Liver (tissue), 3 donors: ENCODE data around the gene BRMS1L.

ENCODE experiments used
- HNF4A ChIP-seq, 2 donors: conservative IDR thresholded peaks; 2 replicates each; pipeline ENCODE4 v1.6.1; 2016; ENCODE audit warnings: antibody characterized with exemption in 2 of 2, mild to moderate bottlenecking in 2 of 2
- JUND ChIP-seq, 2 donors: IDR thresholded peaks; 2 replicates each; pipeline ENCODE4 v1.6.1; 2016; ENCODE audit warnings: antibody characterized with exemption in 2 of 2
- RXRA ChIP-seq, 2 donors: IDR thresholded peaks; 2 replicates each; pipeline ENCODE4 v1.6.1; 2017 to 2018; ENCODE audit warnings: antibody characterized with exemption in 2 of 2, mild to moderate bottlenecking in 1 of 2
- YY1 ChIP-seq: IDR thresholded peaks from 2 replicates; pipeline ENCODE4 v1.6.1; 2016; ENCODE audit warnings: antibody characterized with exemption, mild to moderate bottlenecking
- TF ChIP-seq, protein P1 (sequence below): fragments of 150-350 bp; IDR thresholded peaks from 2 replicates; pipeline ENCODE4 v1.5.1; 2017; ENCODE audit warnings: improper control_type of control experiment, low read depth, low read length; ENCODE audit not compliant: missing input control
- donor health status: healthy.
- donor health status: healthy.

DNA sequence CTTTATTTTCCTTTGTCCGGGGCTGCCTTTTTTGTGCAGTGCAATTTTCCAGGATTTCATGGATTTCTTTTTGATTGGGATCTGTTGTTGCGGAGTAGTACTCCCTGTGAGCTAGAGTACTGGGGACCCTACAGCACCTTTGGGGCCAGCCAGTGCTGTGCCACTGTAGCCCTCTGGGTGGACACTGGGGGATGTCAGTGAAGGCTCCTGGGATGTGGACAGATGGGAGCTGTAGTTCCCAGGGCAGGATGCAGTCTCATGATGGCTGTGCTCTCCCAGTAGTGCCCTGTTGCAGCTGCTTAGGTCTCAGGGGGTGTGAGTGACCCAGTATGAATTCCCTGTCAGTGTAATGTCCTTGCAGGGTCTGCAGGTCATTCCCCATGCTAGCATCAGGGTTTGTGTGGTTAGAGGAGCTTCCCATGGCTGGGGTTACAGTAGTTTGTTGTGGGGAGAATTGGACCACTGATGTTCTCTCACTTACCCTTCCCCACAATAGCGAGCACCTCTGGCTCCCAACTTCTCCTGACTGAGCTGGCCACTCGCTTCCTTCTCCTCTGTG, 72.2 kb downstream of the BRMS1L start:
- TF ChIP-seq, protein P1, sequence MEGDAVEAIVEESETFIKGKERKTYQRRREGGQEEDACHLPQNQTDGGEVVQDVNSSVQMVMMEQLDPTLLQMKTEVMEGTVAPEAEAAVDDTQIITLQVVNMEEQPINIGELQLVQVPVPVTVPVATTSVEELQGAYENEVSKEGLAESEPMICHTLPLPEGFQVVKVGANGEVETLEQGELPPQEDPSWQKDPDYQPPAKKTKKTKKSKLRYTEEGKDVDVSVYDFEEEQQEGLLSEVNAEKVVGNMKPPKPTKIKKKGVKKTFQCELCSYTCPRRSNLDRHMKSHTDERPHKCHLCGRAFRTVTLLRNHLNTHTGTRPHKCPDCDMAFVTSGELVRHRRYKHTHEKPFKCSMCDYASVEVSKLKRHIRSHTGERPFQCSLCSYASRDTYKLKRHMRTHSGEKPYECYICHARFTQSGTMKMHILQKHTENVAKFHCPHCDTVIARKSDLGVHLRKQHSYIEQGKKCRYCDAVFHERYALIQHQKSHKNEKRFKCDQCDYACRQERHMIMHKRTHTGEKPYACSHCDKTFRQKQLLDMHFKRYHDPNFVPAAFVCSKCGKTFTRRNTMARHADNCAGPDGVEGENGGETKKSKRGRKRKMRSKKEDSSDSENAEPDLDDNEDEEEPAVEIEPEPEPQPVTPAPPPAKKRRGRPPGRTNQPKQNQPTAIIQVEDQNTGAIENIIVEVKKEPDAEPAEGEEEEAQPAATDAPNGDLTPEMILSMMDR: no peak
- TF ChIP-seq HNF4A (conservative IDR thresholded peaks at IDR 0.05): no peak
- no peak for TF ChIP-seq JUND (IDR thresholded peaks at IDR 0.05)
- no peak for TF ChIP-seq YY1
- TF ChIP-seq RXRA (IDR thresholded peaks at IDR 0.05): no peak
